Loucy (cell line): Measurements from ENCODE around the gene OPRL1.

Source experiments
- EZH2phosphoT487 ChIP-seq: fragments of 200-600 bp; IDR thresholded peaks from 2 replicates; pipeline ENCODE4 v1.6.1; 2018; ENCODE audit warnings: antibody characterized with exemption, mild to moderate bottlenecking, moderate library complexity, borderline replicate concordance
- TF ChIP-seq, protein P1 (sequence below): fragments of 200-600 bp; sonication (generic); conservative IDR thresholded peaks from 2 replicates; pipeline ENCODE4 v1.5.1; 2014; ENCODE audit warnings: mild to moderate bottlenecking, antibody characterized with exemption, low read length

DNA sequence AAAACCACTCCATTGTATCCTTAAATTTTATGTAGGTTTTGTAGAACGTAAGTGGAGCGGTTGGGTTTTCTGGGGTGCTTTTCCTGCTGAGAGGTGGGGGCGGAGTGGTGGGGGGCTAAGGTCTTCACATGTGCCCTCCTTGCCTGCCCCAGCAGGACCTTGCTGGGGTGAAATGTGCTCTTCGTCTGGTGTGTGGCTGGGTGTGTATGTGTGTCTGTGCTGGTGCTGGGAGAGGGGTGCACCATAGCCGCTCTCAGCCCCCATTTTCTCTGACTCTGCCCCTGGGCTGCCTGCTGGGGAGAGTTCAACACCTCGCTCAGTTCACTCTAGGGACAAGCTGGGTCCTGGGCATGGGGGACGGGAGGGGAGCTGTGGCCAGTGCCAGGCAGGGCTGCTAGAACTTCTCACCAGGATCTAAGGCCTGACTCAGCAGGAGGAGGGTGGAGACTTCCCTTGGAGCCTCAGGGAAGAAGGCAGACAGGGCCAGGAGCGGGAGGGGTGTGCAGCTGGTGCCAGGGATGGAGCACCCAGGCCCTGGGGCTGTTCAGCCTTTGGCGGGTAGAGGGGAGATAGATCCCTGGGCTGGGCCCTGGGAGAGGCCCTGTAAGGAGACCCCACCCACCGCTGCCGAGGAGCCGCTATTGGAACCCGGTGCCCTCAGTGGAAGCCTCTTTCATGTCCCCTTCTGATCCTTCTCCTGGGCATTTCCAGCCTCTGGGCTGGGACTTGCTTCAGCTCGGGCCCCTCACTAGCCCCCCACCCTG, 35.2 kb upstream of the OPRL1 start:
- TF ChIP-seq, protein P1, sequence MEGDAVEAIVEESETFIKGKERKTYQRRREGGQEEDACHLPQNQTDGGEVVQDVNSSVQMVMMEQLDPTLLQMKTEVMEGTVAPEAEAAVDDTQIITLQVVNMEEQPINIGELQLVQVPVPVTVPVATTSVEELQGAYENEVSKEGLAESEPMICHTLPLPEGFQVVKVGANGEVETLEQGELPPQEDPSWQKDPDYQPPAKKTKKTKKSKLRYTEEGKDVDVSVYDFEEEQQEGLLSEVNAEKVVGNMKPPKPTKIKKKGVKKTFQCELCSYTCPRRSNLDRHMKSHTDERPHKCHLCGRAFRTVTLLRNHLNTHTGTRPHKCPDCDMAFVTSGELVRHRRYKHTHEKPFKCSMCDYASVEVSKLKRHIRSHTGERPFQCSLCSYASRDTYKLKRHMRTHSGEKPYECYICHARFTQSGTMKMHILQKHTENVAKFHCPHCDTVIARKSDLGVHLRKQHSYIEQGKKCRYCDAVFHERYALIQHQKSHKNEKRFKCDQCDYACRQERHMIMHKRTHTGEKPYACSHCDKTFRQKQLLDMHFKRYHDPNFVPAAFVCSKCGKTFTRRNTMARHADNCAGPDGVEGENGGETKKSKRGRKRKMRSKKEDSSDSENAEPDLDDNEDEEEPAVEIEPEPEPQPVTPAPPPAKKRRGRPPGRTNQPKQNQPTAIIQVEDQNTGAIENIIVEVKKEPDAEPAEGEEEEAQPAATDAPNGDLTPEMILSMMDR: no peak
- TF ChIP-seq EZH2phosphoT487: no peak
